Esophagus muscularis mucosa (tissue), 3 donors: ENCODE measurements around the gene CBLN3.

Experiments used
- POLR2A ChIP-seq: fragments of 450-650 bp; IDR thresholded peaks from one replicate; pipeline ENCODE4 v1.6.1; 2017; ENCODE audit warnings: antibody characterized with exemption, moderate library complexity, mild to moderate bottlenecking, low read depth
- POLR2AphosphoS5 ChIP-seq, 2 donors: sonication (generic); formaldehyde crosslinking; IDR thresholded peaks; one replicate each; pipeline ENCODE4 v1.6.1; 2017; ENCODE audit warnings: antibody characterized with exemption in 2 of 2
- TF ChIP-seq, protein P1 (sequence below), 3 experiments: fragments of 200-600 bp in 2 of 3; fragments of 450-650 bp in 1 of 3; sonication (generic) in 2 of 3; IDR thresholded peaks; one replicate each; pipeline ENCODE4 v1.5.1; 2017 to 2019; ENCODE audit warnings: antibody characterized with exemption in 3 of 3, mild to moderate bottlenecking in 2 of 3, moderate library complexity in 1 of 3

- no peak for TF ChIP-seq POLR2AphosphoS5 (IDR thresholded peaks at IDR 0.05)
- TF ChIP-seq, protein P1, sequence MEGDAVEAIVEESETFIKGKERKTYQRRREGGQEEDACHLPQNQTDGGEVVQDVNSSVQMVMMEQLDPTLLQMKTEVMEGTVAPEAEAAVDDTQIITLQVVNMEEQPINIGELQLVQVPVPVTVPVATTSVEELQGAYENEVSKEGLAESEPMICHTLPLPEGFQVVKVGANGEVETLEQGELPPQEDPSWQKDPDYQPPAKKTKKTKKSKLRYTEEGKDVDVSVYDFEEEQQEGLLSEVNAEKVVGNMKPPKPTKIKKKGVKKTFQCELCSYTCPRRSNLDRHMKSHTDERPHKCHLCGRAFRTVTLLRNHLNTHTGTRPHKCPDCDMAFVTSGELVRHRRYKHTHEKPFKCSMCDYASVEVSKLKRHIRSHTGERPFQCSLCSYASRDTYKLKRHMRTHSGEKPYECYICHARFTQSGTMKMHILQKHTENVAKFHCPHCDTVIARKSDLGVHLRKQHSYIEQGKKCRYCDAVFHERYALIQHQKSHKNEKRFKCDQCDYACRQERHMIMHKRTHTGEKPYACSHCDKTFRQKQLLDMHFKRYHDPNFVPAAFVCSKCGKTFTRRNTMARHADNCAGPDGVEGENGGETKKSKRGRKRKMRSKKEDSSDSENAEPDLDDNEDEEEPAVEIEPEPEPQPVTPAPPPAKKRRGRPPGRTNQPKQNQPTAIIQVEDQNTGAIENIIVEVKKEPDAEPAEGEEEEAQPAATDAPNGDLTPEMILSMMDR (IDR thresholded peaks at IDR 0.05): no peak
- no peak for TF ChIP-seq POLR2A
These were observed 29.3 kb upstream of the CBLN3 start for GRCh38 chr14:24458736-24459135.
